IMR-90 (cell line): ENCODE data around the gene LAMB1. TPM values are rescaled to one million over a fixed set of nuclear protein-coding genes. Genes with fewer than 3 reads are reported as not detected.

Experiments used
- ATAC-seq: fragments of 200-7000 bp; cut with Tn5 transposase; 2 replicates; pipeline ENCODE4 v1.9.1; 2020; ENCODE audit warnings: low read depth, mild to moderate bottlenecking, moderate library complexity
- BruUV-seq: library from RNA; stranded (reverse); fragments of 400-500 nt; replicated peaks from 2 replicates; lab custom pipeline; 2021; lab: Mats Ljungman, UMichigan
- CTCF ChIA-PET: fragments of 300-600 bp; formaldehyde crosslinking; extraction: SDS; loops from one replicate; lab custom pipeline; 2021; ENCODE audit warnings: antibody characterized with exemption; lab: Yijun Ruan, JAX
- POLR2A ChIA-PET: fragments of 300-600 bp; sonication (Branson Sonifier 250); formaldehyde crosslinking; loops from one replicate; lab custom pipeline; 2022; ENCODE audit warnings: antibody characterized with exemption; ENCODE audit not compliant: unreplicated experiment; lab: Charles Lee
- DNase-seq: peaks from one replicate; pipeline ENCODE4 v3.0.0; 2013
- H2AFZ ChIP-seq: replicated peaks from 2 replicates; pipeline ENCODE3; 2013; ENCODE audit warnings: low read length, mild to moderate bottlenecking; ENCODE audit not compliant: poor library complexity
- H2AK5ac ChIP-seq: 2 replicates; pipeline ENCODE4 v1.6.1; 2013; ENCODE audit warnings: low read depth, low read length, inconsistent platforms
- H2AK9ac ChIP-seq: replicated peaks from 2 replicates; pipeline ENCODE3; 2013; ENCODE audit warnings: mild to moderate bottlenecking, low read depth, low read length, moderate library complexity; ENCODE audit not compliant: poor library complexity
- H2BK120ac ChIP-seq: 2 replicates; pipeline ENCODE4 v1.6.1; 2013; ENCODE audit warnings: low read depth, low read length, inconsistent platforms
- H2BK15ac ChIP-seq: 3 replicates; pipeline ENCODE4 v1.6.1; 2013; ENCODE audit warnings: low read depth, low read length, inconsistent platforms
- H2BK20ac ChIP-seq: 2 replicates; pipeline ENCODE4 v1.6.1; 2013; ENCODE audit warnings: low read depth, mild to moderate bottlenecking, inconsistent platforms, low read length, moderate library complexity
- H2BK5ac ChIP-seq: 2 replicates; pipeline ENCODE4 v1.6.1; 2013; ENCODE audit warnings: mild to moderate bottlenecking, low read depth, low read length, inconsistent platforms; ENCODE audit not compliant: poor library complexity, severe bottlenecking
- H3K14ac ChIP-seq: replicated peaks from 2 replicates; pipeline ENCODE4 v1.6.1; 2013; ENCODE audit warnings: low read depth, low read length, inconsistent platforms
- H3K18ac ChIP-seq: 2 replicates; pipeline ENCODE4 v1.6.1; 2013; ENCODE audit warnings: low read depth, low read length, control low read depth
- H3K23ac ChIP-seq: 2 replicates; pipeline ENCODE4 v1.6.1; 2013; ENCODE audit warnings: low read depth, low read length, inconsistent platforms
- H3K27ac ChIP-seq: 2 replicates; pipeline ENCODE4 v1.5.1; 2013; ENCODE audit warnings: mild to moderate bottlenecking, control low read depth, low read length; ENCODE audit not compliant: insufficient read depth
- H3K27me3 ChIP-seq: 2 replicates; pipeline ENCODE4 v1.6.1; 2013; ENCODE audit warnings: low read length; ENCODE audit not compliant: control insufficient read depth, insufficient read depth
- H3K36me3 ChIP-seq: 2 replicates; pipeline ENCODE4 v1.6.1; 2013; ENCODE audit warnings: low read length, mixed read lengths; ENCODE audit not compliant: control insufficient read depth, insufficient read depth
- H3K4ac ChIP-seq: 2 replicates; pipeline ENCODE4 v1.6.1; 2013; ENCODE audit warnings: low read depth, low read length, inconsistent platforms
- H3K4me1 ChIP-seq: 2 replicates; pipeline ENCODE4 v1.6.1; 2013; ENCODE audit warnings: low read length, mixed read lengths; ENCODE audit not compliant: control insufficient read depth, insufficient read depth
- H3K4me2 ChIP-seq: 2 replicates; pipeline ENCODE4 v1.6.1; 2013; ENCODE audit warnings: low read depth, mild to moderate bottlenecking, control low read depth, low read length, moderate library complexity
- H3K4me3 ChIP-seq: 2 replicates; pipeline ENCODE4 v1.5.1; 2013; ENCODE audit warnings: low read depth, mild to moderate bottlenecking, control low read depth, low read length, moderate library complexity; ENCODE audit not compliant: insufficient read depth
- H3K56ac ChIP-seq: 2 replicates; pipeline ENCODE4 v1.6.1; 2013; ENCODE audit warnings: low read length, inconsistent platforms; ENCODE audit not compliant: insufficient read depth; ENCODE audit errors: extremely low read depth
- H3K79me1 ChIP-seq, 2 experiments: 2 replicates each; pipeline ENCODE4 v1.6.1; 2013; ENCODE audit warnings: low read length in 2 of 2, inconsistent platforms in 1 of 2, low read depth in 1 of 2
- H3K9ac ChIP-seq: 2 replicates; pipeline ENCODE4 v1.6.1; 2013; ENCODE audit warnings: low read depth, low read length, control low read depth
- H3K9me1 ChIP-seq: 2 replicates; pipeline ENCODE4 v1.6.1; 2013; ENCODE audit warnings: low read length, inconsistent platforms; ENCODE audit not compliant: insufficient read depth
- H3K9me3 ChIP-seq: 2 replicates; pipeline ENCODE4 v1.6.1; 2013; ENCODE audit warnings: low read length; ENCODE audit not compliant: control insufficient read depth, insufficient read depth
- H4K20me1 ChIP-seq: 2 replicates; pipeline ENCODE4 v1.6.1; 2013; ENCODE audit warnings: low read length, inconsistent platforms; ENCODE audit not compliant: insufficient read depth
- H4K5ac ChIP-seq: 2 replicates; pipeline ENCODE4 v1.6.1; 2013; ENCODE audit warnings: mild to moderate bottlenecking, low read depth, low read length, control low read depth
- H4K8ac ChIP-seq, 2 experiments: 2 replicates each; pipeline ENCODE4 v1.6.1; 2013; ENCODE audit warnings: low read depth in 2 of 2, low read length in 2 of 2, control low read depth in 1 of 2, inconsistent platforms in 1 of 2
- H4K91ac ChIP-seq: 2 replicates; pipeline ENCODE4 v1.6.1; 2013; ENCODE audit warnings: low read depth, low read length, inconsistent platforms; ENCODE audit not compliant: insufficient read depth
- BHLHE40 ChIP-seq: fragments of 150-350 bp; IDR thresholded peaks from 2 replicates; pipeline ENCODE4 v1.6.1; 2016; ENCODE audit warnings: mild to moderate bottlenecking, low read depth, low read length
- WGBS, 2 experiments: methylation state at CpG; one replicate each; pipeline versions ENCODE4 v1.1.5 to v1.1.7; 2013; ENCODE audit warnings: missing lambda C conversion rate in 2 of 2; ENCODE audit not compliant: insufficient read length in 1 of 2; ENCODE audit errors: extremely low coverage in 2 of 2; 5-methylcytosine and 5-hydroxymethylcytosine counted together
- dilution Hi-C: fragments of 300-500 bp; cut with HindIII; formaldehyde crosslinking; loops from one replicate; pipeline ENCODE4 v1.14.3; 2018; ENCODE audit warnings: low sequenced_read_pairs; ENCODE audit not compliant: unreplicated experiment
- in situ Hi-C: fragments of 300-500 bp; cut with MboI; formaldehyde crosslinking; loops from 3 replicates; pipeline ENCODE4 v1.14.3; 2019; ENCODE audit warnings: low sequenced_read_pairs, inconsistent platforms, mixed read lengths
- intact Hi-C: fragments of 100-400 bp; cut with micrococcal nuclease; formaldehyde crosslinking; loops from 2 replicates; pipeline ENCODE4 v1.10.0; 2022
- polyA plus RNA-seq, 3 experiments: library from polyadenylated mRNA; depleted of rRNA; stranded (reverse); fragments of >200 nt; gene quantifications; 2 replicates each; pipeline ENCODE4 v1.2.3, GENCODE V29; 2012; ENCODE audit warnings: low replicate concordance in 1 of 3
- total RNA-seq: library from RNA; depleted of rRNA; stranded (reverse); fragments of >200 nt; gene quantifications from 2 replicates; pipeline ENCODE4 v1.2.3, GENCODE V29; 2012
- TF ChIP-seq, protein P1 (sequence below): fragments of 150-350 bp; IDR thresholded peaks from 2 replicates; pipeline ENCODE4 v1.6.1; 2017; ENCODE audit warnings: mild to moderate bottlenecking, antibody characterized with exemption, low read length, low read depth

LAMB1 gene
- total and polyA plus RNA-seq, 2 of the 4 experiments (the other 2 are of a cell fraction) = 114 to 117 TPM

DNA sequence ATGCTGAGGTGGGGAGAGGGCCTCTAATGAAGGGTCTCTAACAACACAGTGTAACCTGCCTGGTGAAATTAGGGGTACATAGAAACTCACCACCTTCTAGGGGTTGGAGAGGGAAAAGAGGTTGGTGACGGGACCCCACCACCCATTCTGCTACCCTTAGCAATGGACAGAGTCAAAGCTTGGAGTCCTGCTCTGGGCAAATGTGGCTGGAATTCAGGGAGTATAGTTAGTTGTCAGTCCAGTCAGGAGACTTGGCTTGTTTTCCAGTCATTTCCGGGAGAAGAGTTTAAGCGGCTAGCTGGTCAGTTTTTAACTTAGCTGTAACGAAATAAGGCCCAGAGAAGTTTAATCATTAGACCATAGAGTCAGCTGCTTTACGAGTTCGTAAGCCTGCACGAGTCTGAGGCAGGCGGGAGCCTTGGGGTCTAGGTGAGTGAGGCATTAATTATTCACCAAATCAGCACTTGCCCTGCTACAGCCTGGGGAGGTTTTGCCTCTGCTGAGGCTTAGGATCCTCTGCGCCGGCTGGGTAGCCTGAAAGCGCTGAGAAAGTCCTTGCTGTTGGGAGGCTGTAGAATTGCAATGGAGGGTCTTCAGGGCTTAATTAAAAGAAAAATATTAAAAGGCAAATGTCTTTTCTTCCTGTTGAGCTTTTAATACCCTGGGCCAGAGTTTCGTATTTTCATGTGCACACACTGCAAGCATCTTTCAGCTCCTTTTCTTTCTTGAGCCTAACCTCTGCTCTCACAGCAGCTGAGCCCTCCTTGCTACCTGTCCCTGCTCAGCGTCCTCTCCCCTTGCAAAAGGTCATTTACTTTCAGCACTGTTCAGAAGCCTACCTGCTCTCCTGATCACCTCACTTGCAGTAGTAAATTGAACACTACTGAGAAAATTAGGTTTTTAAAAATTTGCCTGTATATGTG is 1.5 kb upstream of the LAMB1 start:
- H4K8ac ChIP-seq = peak overlapping the region in 1 of 2 experiments; percentile 73; a peak in 1 of 4 replicates
- H3K23ac ChIP-seq = peak overlapping the region; percentile 1; the same call in 1 of the 2 replicates
- no peak overlapping the region for H2BK5ac ChIP-seq
- peak overlapping the region; percentile 83 for H2BK120ac ChIP-seq
- no peak overlapping the region for H3K4me3 ChIP-seq
- 70% methylated on average over 2 of the region's 13 CpGs; no CpG with 5 or more reads in 1 of the 2 experiments for WGBS, 2 experiments
- dilution Hi-C loops (loop anchor here (25.0 kb wide), 1 partner anchor 133 kb away; the partner anchor contains the start of gene LAMB4), intact Hi-C loops (loop anchor here (5.0 kb wide), 1 partner anchor 93 kb away; no protein-coding TSS in a partner anchor), in situ Hi-C loops (loop anchor here (5.0 kb wide), 1 partner anchor 133 kb away; no protein-coding TSS in a partner anchor)
- H3K36me3 ChIP-seq = peaks cover 10% of the 10 kb centered on the region; the same call in 1 of the 2 replicates
- H3K9me3 ChIP-seq = no peaks in the 10 kb centered on the region
- no peaks in the 10 kb centered on the region for H3K27me3 ChIP-seq
- peak overlapping the region; percentile 21; the same call in 1 of the 2 replicates for H4K5ac ChIP-seq
- BruUV-seq = no TSS peak
- H3K18ac ChIP-seq = peak overlapping the region; percentile 33; the same call in 1 of the 2 replicates
- H3K56ac ChIP-seq = no peak overlapping the region
- H3K27ac ChIP-seq = peak overlapping the region; percentile 51; the same call in 1 of the 2 replicates
- CTCF ChIA-PET = interaction anchor here (0.6 to 2.3 kb wide), 5 partner anchors 9 to 359 kb away, joined by 3 to 9 read pairs (median 4); no protein-coding TSS in a partner anchor
- peak overlapping the region; percentile 41 for H4K91ac ChIP-seq
- H2BK15ac ChIP-seq = peak overlapping the region; percentile 9; the same call in 2 of the 3 replicates
- H3K9ac ChIP-seq = no peak overlapping the region
- POLR2A ChIA-PET = no interaction called here
- DNase-seq = peak; percentile 70
- TF ChIP-seq, protein P1, sequence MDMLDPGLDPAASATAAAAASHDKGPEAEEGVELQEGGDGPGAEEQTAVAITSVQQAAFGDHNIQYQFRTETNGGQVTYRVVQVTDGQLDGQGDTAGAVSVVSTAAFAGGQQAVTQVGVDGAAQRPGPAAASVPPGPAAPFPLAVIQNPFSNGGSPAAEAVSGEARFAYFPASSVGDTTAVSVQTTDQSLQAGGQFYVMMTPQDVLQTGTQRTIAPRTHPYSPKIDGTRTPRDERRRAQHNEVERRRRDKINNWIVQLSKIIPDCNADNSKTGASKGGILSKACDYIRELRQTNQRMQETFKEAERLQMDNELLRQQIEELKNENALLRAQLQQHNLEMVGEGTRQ = no peak
- peak; percentile 38; the same call in 1 of the 2 replicates for TF ChIP-seq BHLHE40
- peak overlapping the region; percentile 75 for H2BK20ac ChIP-seq
- H3K4me2 ChIP-seq = peak overlapping the region; percentile 23; the same call in 1 of the 2 replicates
- H2AFZ ChIP-seq = peak overlapping the region; percentile 61
- peak overlapping the region; percentile 47 for H2AK9ac ChIP-seq
- H3K4ac ChIP-seq = peak overlapping the region; percentile 74
- no peak for ATAC-seq
- peaks cover 12 to 26% of the 10 kb centered on the region in 2 experiments for H3K79me1 ChIP-seq
- H3K4me1 ChIP-seq = peaks cover 11% of the 10 kb centered on the region
- H3K9me1 ChIP-seq = peaks cover 9% of the 10 kb centered on the region
- H3K14ac ChIP-seq = peak overlapping the region; percentile 65
- peaks cover 7% of the 10 kb centered on the region; the same call in 1 of the 2 replicates for H4K20me1 ChIP-seq
- H2AK5ac ChIP-seq = peak overlapping the region; percentile 75; the same call in 1 of the 2 replicates
